Measurements from ENCODE around the gene HPGDS. TPM values are rescaled to one million over a fixed set of nuclear protein-coding genes. Genes with fewer than 3 reads are reported as not detected.

Gene HPGDS
- total RNA-seq, 2 experiments from 2014 or later: not detected

DNA sequence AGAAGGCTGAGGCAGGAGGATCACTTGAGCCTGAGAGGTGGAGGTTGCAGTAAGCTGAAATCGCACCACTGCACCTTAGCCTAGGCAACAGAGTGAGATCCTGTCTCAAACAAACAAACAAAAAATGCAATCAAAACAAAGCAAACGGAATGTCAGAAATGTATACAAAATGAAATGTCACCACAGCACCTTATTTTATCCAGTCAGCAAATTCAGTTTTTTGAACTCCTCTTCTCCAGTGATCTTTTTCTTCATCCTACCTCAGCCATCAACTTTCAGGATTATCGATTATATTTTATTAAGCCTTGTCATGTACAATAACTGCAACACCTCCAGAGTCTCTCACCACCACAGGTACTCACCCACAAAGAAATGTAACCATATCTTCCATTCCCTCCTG is 31.1 kb upstream of the HPGDS start:
- Mint-ChIP-seq H3K9me3 (no peaks in the 10 kb centered on the region), H3K4me3 (no peak overlapping the region), H3K4me1 (ENCODE audit: low read depth) (no peaks in the 10 kb centered on the region), H3K27ac (no peak overlapping the region), H3K27me3 (peaks cover 7% of the 10 kb centered on the region), H3K36me3 (ENCODE audit: low read depth) (no peaks in the 10 kb centered on the region)
- no peaks in the 10 kb centered on the region for H3K36me3 ChIP-seq (ENCODE audit: insufficient read depth, low read length)
- intact Hi-C loops (cut with DNase I, micrococcal nuclease): no loop called here
- TF ChIP-seq CTCF (IDR thresholded peaks at IDR 0.05): no peak
- H3K4me1 ChIP-seq (ENCODE audit: insufficient read depth, low read length): no peaks in the 10 kb centered on the region
- DNase-seq (no peak), ATAC-seq (ENCODE audit: poor library complexity) (no peak)
- no peaks in the 10 kb centered on the region for H3K9me3 ChIP-seq (ENCODE audit: control insufficient read depth in 1 of 2, insufficient read depth in 1 of 2, low read length in 2 of 2)
- H3K27me3 ChIP-seq (ENCODE audit: control insufficient read depth in 1 of 2, insufficient read depth in 2 of 2, low read length in 2 of 2): no peaks in the 10 kb centered on the region
- no peak overlapping the region for H3K27ac ChIP-seq (ENCODE audit: low read depth in 1 of 2, low read length in 2 of 2)
- H3K4me3 ChIP-seq (ENCODE audit: low read length): no peak overlapping the region
- POLR2A ChIA-PET: no interaction called here
- CTCF ChIA-PET: no interaction called here

GRCh38 chr4:94372991-94373390 is 30.4 kb upstream of the HPGDS start:
- Histone ChIP-seq H3K4me3 (ENCODE audit: low read length) (no peak overlapping the region), H3K27ac (ENCODE audit: low read depth in 1 of 2, low read length in 2 of 2) (no peak overlapping the region), H3K36me3 (ENCODE audit: insufficient read depth, low read length) (no peaks in the 10 kb centered on the region), H3K4me1 (ENCODE audit: insufficient read depth, low read length) (no peaks in the 10 kb centered on the region), H3K9me3 (ENCODE audit: control insufficient read depth in 1 of 2, insufficient read depth in 1 of 2, low read length in 2 of 2) (no peaks in the 10 kb centered on the region), H3K27me3 (ENCODE audit: control insufficient read depth in 1 of 2, insufficient read depth in 2 of 2, low read length in 2 of 2) (no peaks in the 10 kb centered on the region)
- POLR2A ChIA-PET: no interaction called here
- DNase-seq: no peak
- no peak for TF ChIP-seq CTCF (IDR thresholded peaks at IDR 0.05)
- no peaks in the 10 kb centered on the region for H3K36me3 Mint-ChIP-seq (ENCODE audit: low read depth)
- CTCF ChIA-PET: no interaction called here
- peaks cover 7% of the 10 kb centered on the region for H3K27me3 Mint-ChIP-seq
- intact Hi-C loops (cut with DNase I, micrococcal nuclease): no loop called here
- no peaks in the 10 kb centered on the region for H3K4me1 Mint-ChIP-seq (ENCODE audit: low read depth)
- no peak for ATAC-seq (ENCODE audit: poor library complexity)
- no peak overlapping the region for H3K27ac Mint-ChIP-seq
- H3K4me3 Mint-ChIP-seq: no peak overlapping the region
- H3K9me3 Mint-ChIP-seq: no peaks in the 10 kb centered on the region

DNA sequence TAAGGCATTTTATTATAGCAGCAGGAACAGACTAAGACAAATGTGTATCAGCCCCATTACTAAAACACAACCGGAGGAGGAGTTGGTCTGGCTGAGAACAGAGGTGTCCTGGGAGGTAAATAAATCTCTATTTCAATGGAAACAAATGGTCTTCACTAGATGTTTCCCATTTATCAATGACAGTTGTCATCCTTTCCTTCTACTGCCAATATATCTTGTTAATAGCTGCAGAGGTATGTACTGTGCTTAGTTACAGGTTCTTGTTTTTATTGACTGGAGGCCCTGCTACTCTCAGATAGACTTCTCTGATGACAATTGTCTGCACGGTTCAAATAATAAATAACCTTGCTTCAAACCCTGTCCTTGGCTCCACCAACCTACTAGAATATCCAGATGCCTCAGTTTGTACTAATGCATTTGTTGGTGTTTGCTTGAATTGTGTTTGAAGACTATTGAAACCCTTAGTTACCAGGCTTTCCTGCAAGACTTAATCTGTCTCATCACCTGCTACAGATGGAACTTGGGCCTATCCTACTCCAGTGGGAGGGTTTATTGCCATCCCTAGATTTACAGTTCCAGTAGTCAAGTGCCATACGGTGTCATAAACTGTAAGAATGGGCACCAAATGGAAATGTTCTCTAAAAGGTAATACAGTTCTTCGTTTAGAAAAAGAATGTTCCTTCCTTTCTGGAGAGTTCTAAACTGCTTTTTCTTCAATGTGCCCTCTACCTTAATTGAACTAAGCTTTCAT is 29.8 kb upstream of the HPGDS start:
- DNase-seq (no peak), ATAC-seq (ENCODE audit: poor library complexity) (no peak)
- no peak for TF ChIP-seq CTCF (IDR thresholded peaks at IDR 0.05)
- H3K36me3 ChIP-seq (ENCODE audit: insufficient read depth, low read length): no peaks in the 10 kb centered on the region
- intact Hi-C loops (cut with DNase I, micrococcal nuclease): no loop called here
- H3K4me3 ChIP-seq (ENCODE audit: low read length): no peak overlapping the region
- Mint-ChIP-seq H3K4me3 (no peak overlapping the region), H3K27me3 (peaks cover 7% of the 10 kb centered on the region), H3K36me3 (ENCODE audit: low read depth) (no peaks in the 10 kb centered on the region), H3K4me1 (ENCODE audit: low read depth) (no peaks in the 10 kb centered on the region), H3K27ac (no peak overlapping the region), H3K9me3 (no peaks in the 10 kb centered on the region)
- ChIA-PET POLR2A (no interaction called here), CTCF (no interaction called here)
- H3K4me1 ChIP-seq (ENCODE audit: insufficient read depth, low read length): no peaks in the 10 kb centered on the region
- H3K27me3 ChIP-seq (ENCODE audit: control insufficient read depth in 1 of 2, insufficient read depth in 2 of 2, low read length in 2 of 2): no peaks in the 10 kb centered on the region
- no peak overlapping the region for H3K27ac ChIP-seq (ENCODE audit: low read depth in 1 of 2, low read length in 2 of 2)
- no peaks in the 10 kb centered on the region for H3K9me3 ChIP-seq (ENCODE audit: control insufficient read depth in 1 of 2, insufficient read depth in 1 of 2, low read length in 2 of 2)

Measured in CD4-positive, alpha-beta T cell (primary cell).